HCT116 (cell line): ENCODE results near the gene OR5W2. TPM values are rescaled to one million over a fixed set of nuclear protein-coding genes. Genes with fewer than 3 reads are reported as not detected.
"Not testable (repeated sequence)": the region's sequence is repeated elsewhere in the genome, so short reads cannot be mapped to it uniquely, and the experiment has no call there.

ENCODE experiments used
- ATAC-seq: fragments of 200-7000 bp; cut with Tn5 transposase; 2 replicates; pipeline ENCODE4 v1.9.1; 2020; ENCODE audit warnings: mild to moderate bottlenecking, moderate library complexity
- BruUV-seq: library from RNA; stranded (reverse); fragments of 400-500 nt; replicated peaks from 2 replicates; lab custom pipeline; 2021; lab: Mats Ljungman, UMichigan
- CTCF ChIA-PET: fragments of 300-600 bp; sonication (Branson Sonifier 250); formaldehyde crosslinking; loops from one replicate; lab custom pipeline; 2021; ENCODE audit warnings: antibody characterized with exemption; lab: Charles Lee
- POLR2A ChIA-PET: fragments of 300-600, 350-600 bp; sonication (Branson Sonifier 250); formaldehyde crosslinking; loops from one replicate; lab custom pipeline; 2021; ENCODE audit warnings: antibody characterized with exemption; lab: Charles Lee
- RAD21 ChIA-PET, 2 experiments: fragments of 300-600 bp; sonication (Branson Sonifier 250); formaldehyde crosslinking; loops; one replicate each; lab custom pipeline; 2023; ENCODE audit warnings: low total read pairs in 2 of 2; ENCODE audit not compliant: uncharacterized antibody in 2 of 2, unreplicated experiment in 2 of 2, low non-redundant PET in 1 of 2; lab: Charles Lee
- DNase-seq: peaks from one replicate; pipeline ENCODE4 v3.0.0-alpha.2; 2010; ENCODE audit warnings: low read depth, low spot score
- H2AFZ ChIP-seq: fragments of 200-600 bp; shearing (Covaris generic), sonication (generic); 2 replicates; pipeline ENCODE4 v1.6.1; 2017; ENCODE audit warnings: low read depth, mixed run types, mixed read lengths, antibody characterized with exemption, low read length; ENCODE audit not compliant: poor library complexity, severe bottlenecking
- H3K27ac ChIP-seq: 2 replicates; pipeline ENCODE4 v1.5.1; 2012; ENCODE audit warnings: low read depth, low read length
- H3K27me3 ChIP-seq: fragments of 200-600 bp; sonication (generic); 2 replicates; pipeline ENCODE4 v1.6.1; 2016; ENCODE audit warnings: mixed run types, low read length, mixed read lengths; ENCODE audit not compliant: insufficient read depth
- H3K36me3 ChIP-seq, 2 experiments: fragments of 200-500 bp in 1 of 2; fragments of 200-600 bp in 1 of 2; sonication (Bioruptor generic) in 1 of 2; sonication (generic) in 1 of 2; 2 replicates each; pipeline versions ENCODE4 v1.5.1 to v1.6.1; 2014 to 2016; ENCODE audit warnings: low read length in 2 of 2, inconsistent platforms in 1 of 2, mixed read lengths in 1 of 2, mixed run types in 1 of 2; ENCODE audit not compliant: insufficient read depth in 2 of 2, control insufficient read depth in 1 of 2
- H3K4me1 ChIP-seq, 2 experiments: fragments of 200-600 bp in 1 of 2; sonication (generic) in 1 of 2; 2 replicates each; pipeline versions ENCODE4 v1.5.1 to v1.6.1; 2012 to 2017; ENCODE audit warnings: low read length in 2 of 2, inconsistent platforms in 1 of 2, mild to moderate bottlenecking in 1 of 2, mixed read lengths in 1 of 2, mixed run types in 1 of 2, moderate library complexity in 1 of 2; ENCODE audit not compliant: insufficient read depth in 2 of 2, control insufficient read depth in 1 of 2
- H3K4me2 ChIP-seq: fragments of 200-600 bp; sonication (generic); 2 replicates; pipeline ENCODE4 v1.6.1; 2017; ENCODE audit warnings: mixed run types, low read length, mixed read lengths
- H3K4me3 ChIP-seq, 2 experiments: fragments of 200-600 bp in 1 of 2; sonication (generic) in 1 of 2; replicated peaks in 1 of 2; 2 replicates each; pipeline ENCODE4 v1.5.1; 2011 to 2016; ENCODE audit warnings: low read length in 2 of 2, control low read depth in 1 of 2, low read depth in 1 of 2, mild to moderate bottlenecking in 1 of 2, mixed read lengths in 1 of 2, mixed run types in 1 of 2
- H3K79me2 ChIP-seq: fragments of 200-600 bp; sonication (generic); 2 replicates; pipeline ENCODE4 v1.6.1; 2017; ENCODE audit warnings: mild to moderate bottlenecking, mixed run types, low read length, moderate library complexity, mixed read lengths; ENCODE audit not compliant: insufficient read depth
- H3K9ac ChIP-seq: fragments of 200-600 bp; sonication (generic); 2 replicates; pipeline ENCODE4 v1.6.1; 2016; ENCODE audit warnings: low read length, mixed read lengths
- H3K9me2 ChIP-seq: fragments of 200-600 bp; sonication (generic), shearing (Covaris generic); 2 replicates; pipeline ENCODE4 v1.6.1; 2017; ENCODE audit warnings: mixed run types, mild to moderate bottlenecking, moderate library complexity; ENCODE audit not compliant: insufficient read depth
- H3K9me3 ChIP-seq, 2 experiments: fragments of 200-500 bp in 1 of 2; fragments of 200-600 bp in 1 of 2; sonication (Bioruptor generic) in 1 of 2; sonication (generic) in 1 of 2; 2 replicates each; pipeline ENCODE4 v1.6.1; 2014 to 2017; ENCODE audit warnings: low read length in 2 of 2, mixed read lengths in 2 of 2, inconsistent platforms in 1 of 2, low read depth in 1 of 2, mild to moderate bottlenecking in 1 of 2, mixed run types in 1 of 2, moderate library complexity in 1 of 2; ENCODE audit not compliant: control insufficient read depth in 1 of 2, insufficient read depth in 1 of 2
- H4K20me1 ChIP-seq: fragments of 200-600 bp; sonication (generic), shearing (Covaris generic); 2 replicates; pipeline ENCODE4 v1.6.1; 2017; ENCODE audit warnings: mixed run types, mild to moderate bottlenecking, moderate library complexity; ENCODE audit not compliant: insufficient read depth
- intact Hi-C: fragments of 100-400 bp; cut with micrococcal nuclease; formaldehyde crosslinking; loops from 2 replicates; pipeline ENCODE4 v1.10.0; 2022
- total RNA-seq: library from RNA; stranded (reverse); gene quantifications from one replicate; pipeline ENCODE4 v1.2.1, GENCODE V29; 2021; ENCODE audit not compliant: unreplicated experiment

The OR5W2 gene
- total RNA-seq, 1 experiment from 2014 or later, result not detected

- H3K27ac ChIP-seq, H3K27me3 ChIP-seq, RAD21 ChIA-PET, CTCF ChIA-PET, ATAC-seq, intact Hi-C loops, H4K20me1 ChIP-seq, DNase-seq, POLR2A ChIA-PET, H2AFZ ChIP-seq, H3K9me2 ChIP-seq, H3K9me3 ChIP-seq, H3K4me3 ChIP-seq, BruUV-seq, H3K9ac ChIP-seq, H3K4me1 ChIP-seq, H3K4me2 ChIP-seq, H3K79me2 ChIP-seq, H3K36me3 ChIP-seq: not testable (repeated sequence)
Measured at GRCh38 chr11:55885481-55885880, 28.9 kb downstream of the OR5W2 start.

GRCh38 chr11:55884995-55885394 lies 29.4 kb downstream of the OR5W2 start:
- BruUV-seq, H3K79me2 ChIP-seq, H3K9ac ChIP-seq, H3K9me3 ChIP-seq, H2AFZ ChIP-seq, POLR2A ChIA-PET, CTCF ChIA-PET, H3K4me1 ChIP-seq, RAD21 ChIA-PET, H3K4me3 ChIP-seq, H3K36me3 ChIP-seq, H4K20me1 ChIP-seq, DNase-seq, H3K27me3 ChIP-seq, H3K4me2 ChIP-seq, H3K9me2 ChIP-seq, intact Hi-C loops, ATAC-seq, H3K27ac ChIP-seq: not testable (repeated sequence)

DNA sequence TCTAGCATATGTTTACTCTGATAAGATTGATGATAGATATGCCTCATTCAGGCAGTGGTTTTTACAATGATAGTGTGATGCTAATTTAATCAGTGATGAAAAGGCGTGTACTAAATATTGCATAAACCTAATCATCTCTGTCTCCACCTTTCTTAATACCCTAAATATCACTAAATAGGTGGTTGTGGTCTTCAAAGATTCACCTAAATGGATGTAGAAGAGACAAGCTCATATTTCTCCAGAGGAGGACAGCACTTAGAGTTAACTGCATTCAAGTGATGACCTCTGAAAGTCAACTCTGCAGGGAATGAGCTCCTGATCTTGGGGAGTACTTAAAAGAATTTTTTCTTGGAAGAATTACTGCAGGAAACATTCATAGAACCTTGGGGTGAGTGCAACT lies 31.4 kb downstream of the OR5W2 start, which contains the start of gene TRIM51:
Gene TRIM51, plus strand, starts transcription at position 301 of the 400 bp plus-strand sequence. CDS start 2,132 bp downstream, outside the sequence.
- H3K9me3 ChIP-seq, H3K4me3 ChIP-seq, ATAC-seq, DNase-seq, CTCF ChIA-PET, H3K27ac ChIP-seq, RAD21 ChIA-PET, H3K79me2 ChIP-seq, intact Hi-C loops, POLR2A ChIA-PET, BruUV-seq, H3K27me3 ChIP-seq, H2AFZ ChIP-seq, H3K36me3 ChIP-seq, H4K20me1 ChIP-seq, H3K4me1 ChIP-seq, H3K9me2 ChIP-seq, H3K9ac ChIP-seq, H3K4me2 ChIP-seq: not testable (repeated sequence)

DNA sequence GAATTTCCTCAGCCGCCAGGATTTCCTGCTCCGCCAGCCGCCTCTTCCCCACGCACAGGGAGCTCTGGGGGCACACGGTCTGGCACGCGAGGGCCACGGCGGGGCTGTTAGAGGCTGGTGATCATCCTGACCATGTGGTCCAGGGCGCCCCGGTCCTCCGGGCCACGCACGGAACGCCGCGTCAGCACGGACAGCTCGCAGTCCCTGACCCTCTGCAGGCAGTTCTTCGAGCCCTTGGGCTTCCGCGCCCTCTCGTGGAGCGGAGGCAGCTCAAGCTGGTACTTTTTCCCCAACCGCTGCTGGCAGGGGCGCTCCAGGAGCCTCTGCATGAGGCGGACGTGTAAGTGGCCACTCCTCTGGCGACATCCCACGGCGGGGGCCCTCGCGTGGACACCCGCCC lies 41.2 kb downstream of the OR5W2 start:
- DNase-seq, H3K4me2 ChIP-seq, H3K79me2 ChIP-seq, intact Hi-C loops, ATAC-seq, CTCF ChIA-PET, H3K9me2 ChIP-seq, H3K36me3 ChIP-seq, H4K20me1 ChIP-seq, H3K27ac ChIP-seq, H3K9me3 ChIP-seq, RAD21 ChIA-PET, H2AFZ ChIP-seq, H3K4me1 ChIP-seq, H3K9ac ChIP-seq, H3K27me3 ChIP-seq, BruUV-seq, POLR2A ChIA-PET, H3K4me3 ChIP-seq: not testable (repeated sequence)
